Activated gamma-delta T cell (primary cell): ENCODE data around the gene ITLN2.
"Not testable (repeated sequence)": the region's sequence is repeated elsewhere in the genome, so short reads cannot be mapped to it uniquely, and the experiment has no call there.

Experiments
- DNase-seq: peaks from one replicate; lab custom pipeline; 2025; lab: John Stamatoyannopoulos, UW
- total RNA-seq, 2 donors: gene quantifications; one replicate each; lab custom pipeline; 2026; lab: John Stamatoyannopoulos, UW

Gene ITLN2
- total RNA-seq: 0 reads per million in 2 donors

GRCh38 chr1:160954158-160955104, at the start of gene ITLN2:
TSS of gene ITLN2 (minus strand) at chr1:160954809. CDS start at chr1:160954741, 68 bp downstream.
- DNase-seq: no peak

GRCh38 chr1:161001525-161001924, 46.9 kb upstream of the ITLN2 start:
- no peak for DNase-seq

GRCh38 chr1:161000736-161001480, 46.3 kb upstream of the ITLN2 start:
- no peak for DNase-seq

GRCh38 chr1:160999376-160999775, 44.8 kb upstream of the ITLN2 start:
- no peak for DNase-seq

- DNase-seq: no peak
These were observed 42.9 kb upstream of the ITLN2 start for GRCh38 chr1:160997323-160998038.

GRCh38 chr1:160996178-160996577, 41.6 kb upstream of the ITLN2 start:
- DNase-seq: no peak

- DNase-seq: no peak
These were observed 39.1 kb upstream of the ITLN2 start for GRCh38 chr1:160993544-160994193.

GRCh38 chr1:160992036-160992435, 37.4 kb upstream of the ITLN2 start:
- DNase-seq: not testable (repeated sequence)

GRCh38 chr1:160987359-160988050, 32.9 kb upstream of the ITLN2 start:
- no peak for DNase-seq

GRCh38 chr1:160985723-160986122, 31.1 kb upstream of the ITLN2 start:
- no peak for DNase-seq

- no peak for DNase-seq
These were observed 27.2 kb upstream of the ITLN2 start for GRCh38 chr1:160981584-160982411.

- DNase-seq: no peak
These were observed 24.7 kb upstream of the ITLN2 start for GRCh38 chr1:160979286-160979685.

GRCh38 chr1:160978510-160978927, 23.9 kb upstream of the ITLN2 start:
- no peak for DNase-seq

- DNase-seq: no peak
These were observed 20.4 kb upstream of the ITLN2 start for GRCh38 chr1:160975026-160975425.

GRCh38 chr1:160973491-160973890, 18.9 kb upstream of the ITLN2 start:
- no peak for DNase-seq

- no peak for DNase-seq
These were observed 18.3 kb upstream of the ITLN2 start for GRCh38 chr1:160972939-160973338.

GRCh38 chr1:160971618-160972056, 17.0 kb upstream of the ITLN2 start:
- no peak for DNase-seq

GRCh38 chr1:160963521-160963920, 8.9 kb upstream of the ITLN2 start:
- no peak for DNase-seq

- no peak for DNase-seq
These were observed 6.8 kb upstream of the ITLN2 start for GRCh38 chr1:160961419-160961818.

GRCh38 chr1:160956966-160957365, 2.4 kb upstream of the ITLN2 start:
- no peak for DNase-seq
